GM10248 (cell line): ENCODE data around the gene CFP.

Experiments
- CTCF ChIA-PET: fragments of 300-600 bp; sonication (Branson Sonifier 250); formaldehyde crosslinking; extraction: SDS; loops from one replicate; lab custom pipeline; 2021; ENCODE audit warnings: antibody characterized with exemption; lab: Yijun Ruan, JAX
- POLR2A ChIA-PET: fragments of 350-650 bp; sonication (Branson Sonifier 250); formaldehyde crosslinking; extraction: SDS; loops from one replicate; lab custom pipeline; 2020; ENCODE audit warnings: antibody characterized with exemption; lab: Yijun Ruan, JAX
- DNase-seq: peaks from one replicate; pipeline ENCODE4 v3.0.0; 2012; ENCODE audit errors: extremely low spot score
- CTCF ChIP-seq: IDR thresholded peaks from 2 replicates; pipeline ENCODE4 v1.5.1; 2012; ENCODE audit warnings: mild to moderate bottlenecking, low read depth; ENCODE audit errors: extremely low read depth, missing control alignments, control extremely low read depth

The CFP gene

GRCh38 chrX:47577901-47578300 lies 51.8 kb downstream of the CFP start:
- TF ChIP-seq CTCF: no peak
- DNase-seq: peak; percentile 3
- CTCF ChIA-PET: interaction anchor here (1.0 kb wide), 1 partner anchor 9 kb away, joined by 3 read pairs; no protein-coding TSS in a partner anchor
- POLR2A ChIA-PET: no interaction called here

DNA sequence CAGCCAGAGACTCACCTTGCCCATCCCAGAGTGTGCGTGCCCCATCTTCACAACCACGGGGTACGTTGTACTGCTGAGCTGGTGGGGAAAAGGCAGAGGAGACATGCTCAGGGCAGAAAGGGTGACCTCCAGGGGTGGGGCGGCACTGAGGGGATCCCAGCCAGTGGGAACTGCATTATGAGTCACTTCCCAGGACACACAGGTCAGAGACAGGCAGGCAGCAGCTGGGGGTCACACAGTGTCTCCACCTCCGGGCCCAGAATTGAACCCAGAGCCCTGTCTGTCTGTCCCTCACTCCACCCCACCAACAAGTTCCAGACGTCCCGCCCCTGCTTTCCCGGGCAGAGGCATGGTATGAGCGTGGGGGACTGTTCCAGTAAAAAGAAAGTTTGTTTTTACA lies 52.3 kb downstream of the CFP start:
- peak; percentile 3 for DNase-seq
- TF ChIP-seq CTCF: no peak
- ChIA-PET CTCF (interaction anchor here (1.0 kb wide), 1 partner anchor 9 kb away, joined by 3 read pairs; no protein-coding TSS in a partner anchor), POLR2A (no interaction called here)

GRCh38 chrX:47576021-47576898 lies 53.5 kb downstream of the CFP start:
- no peak for TF ChIP-seq CTCF
- DNase-seq: no peak
- POLR2A ChIA-PET: no interaction called here
- CTCF ChIA-PET: no interaction called here

DNA sequence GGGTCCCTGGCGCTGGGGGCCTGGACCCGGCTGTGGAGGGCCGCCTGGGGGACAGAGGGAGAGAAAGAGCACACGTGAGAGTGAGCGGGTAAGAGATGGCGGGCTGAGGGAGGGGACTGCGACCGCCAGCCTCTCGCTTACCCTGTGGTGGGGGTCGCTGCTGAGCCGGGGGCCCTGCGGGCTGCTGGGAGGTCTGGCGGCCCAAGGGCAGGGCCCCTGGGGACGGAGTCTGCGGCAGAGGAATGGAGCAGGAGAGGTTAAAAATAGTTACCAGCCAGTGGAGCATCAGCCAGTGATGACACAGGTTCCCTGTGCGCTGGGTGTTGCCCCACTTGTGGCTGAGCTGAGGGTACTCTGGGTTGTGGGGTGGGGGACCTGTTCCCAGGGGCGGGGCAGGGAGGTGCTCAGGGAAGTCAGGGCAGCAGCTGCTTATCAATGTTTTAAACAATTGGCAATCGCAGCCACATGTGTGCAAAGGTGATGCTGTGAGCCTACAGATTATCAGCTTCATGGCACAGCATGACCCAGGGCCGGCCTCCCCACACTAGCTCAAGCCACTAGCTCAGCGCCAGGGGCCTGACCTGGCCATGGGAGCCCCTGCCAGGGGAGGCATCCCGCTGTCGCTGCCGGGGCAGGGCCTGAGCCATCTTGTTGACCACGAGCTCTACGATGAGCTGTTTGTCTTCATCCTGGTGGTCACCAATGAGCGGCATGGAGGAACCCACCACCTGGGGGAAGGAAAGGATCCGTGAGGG lies 55.0 kb downstream of the CFP start:
- DNase-seq: peak; percentile 10
- no peak for TF ChIP-seq CTCF
- POLR2A ChIA-PET: no interaction called here
- CTCF ChIA-PET: no interaction called here

DNA sequence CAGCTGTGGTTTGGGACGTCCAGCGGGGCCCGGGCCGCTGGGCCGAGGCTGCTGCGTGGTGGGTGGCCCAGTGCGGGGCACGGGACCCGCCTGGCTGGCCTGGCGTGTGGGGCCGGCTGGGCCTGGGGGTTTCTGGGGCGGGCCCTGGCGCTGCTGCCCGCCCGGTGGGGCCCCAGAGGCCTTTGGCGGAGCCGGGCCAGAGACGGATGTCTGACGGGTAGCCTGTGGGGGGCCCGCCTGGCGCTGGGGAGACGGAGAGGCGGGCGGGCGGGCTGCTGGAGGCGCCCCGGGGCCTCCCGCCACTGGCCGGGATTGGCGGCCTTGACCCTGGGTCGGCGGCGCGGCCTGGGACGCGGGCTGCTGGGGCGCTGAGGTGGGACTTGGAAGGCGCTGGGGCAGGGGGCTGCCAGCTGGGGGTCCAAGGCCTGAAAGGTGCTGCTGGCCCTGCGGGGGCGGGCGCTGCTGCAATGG lies 55.6 kb downstream of the CFP start:
- DNase-seq: peak; percentile 12
- no peak for TF ChIP-seq CTCF
- CTCF ChIA-PET: no interaction called here
- POLR2A ChIA-PET: no interaction called here

DNA sequence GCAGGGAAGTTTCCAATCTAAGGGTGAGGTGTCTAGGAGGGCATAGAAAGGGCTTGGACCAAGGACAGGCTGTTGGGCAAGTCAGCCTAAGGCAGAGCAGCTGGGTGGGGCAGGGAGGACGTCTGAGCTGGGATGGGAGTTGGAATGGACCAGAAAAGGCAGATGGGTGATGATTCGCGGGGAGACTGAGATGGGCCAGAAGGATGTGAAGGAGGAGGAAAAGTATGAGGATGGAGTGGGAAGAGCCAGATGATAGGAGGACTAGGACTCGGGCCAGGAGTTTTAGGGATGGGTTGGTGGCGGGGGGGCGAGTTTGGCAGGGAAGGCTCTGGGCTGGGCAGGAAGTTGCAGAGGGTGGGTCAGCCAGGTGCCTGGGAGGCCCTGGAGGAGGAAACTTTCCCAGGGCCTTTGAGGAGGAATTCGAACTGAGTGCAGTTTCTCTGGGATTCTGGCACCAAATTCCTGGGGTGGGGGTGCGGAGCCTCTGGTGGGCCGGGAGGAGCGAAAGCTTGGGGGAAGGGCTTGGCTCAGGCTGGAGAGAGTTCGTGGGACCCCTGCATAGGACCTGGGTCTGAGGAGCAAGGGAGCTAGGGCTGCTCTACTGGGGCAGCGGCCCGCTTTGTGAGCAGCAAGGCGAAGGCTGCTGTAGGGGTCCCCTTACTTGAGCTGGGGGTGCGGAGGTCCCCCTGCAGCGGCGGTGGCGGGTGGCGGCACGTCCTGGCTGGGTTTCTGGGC lies 56.2 kb downstream of the CFP start:
- ChIA-PET CTCF (no interaction called here), POLR2A (no interaction called here)
- DNase-seq: no peak
- TF ChIP-seq CTCF: no peak
